B cell (primary cell): ENCODE data around the gene LHX4.

Experiments used
- CTCF ChIP-seq: fragments of 200-600 bp; IDR thresholded peaks from one replicate; pipeline ENCODE4 v1.8.0; 2022; ENCODE audit warnings: antibody characterized with exemption, mild to moderate bottlenecking
- EZH2 ChIP-seq: IDR thresholded peaks from 2 replicates; pipeline ENCODE4 v1.6.1; 2012; ENCODE audit warnings: borderline replicate concordance, low read depth, mild to moderate bottlenecking, moderate library complexity, low read length; ENCODE audit not compliant: insufficient read depth, poor library complexity, severe bottlenecking

- TF ChIP-seq CTCF (no peak), EZH2 (no peak)
Observed at GRCh38 chr1:180265871-180266270, 35.8 kb downstream of the LHX4 start.
